SK-N-SH treated with all-trans-retinoic acid at 6 μM for 48 hours (cell line): ENCODE measurements around the gene DENND6A.

Experiments
- ATAC-seq: fragments of 200-7000 bp; cut with Tn5 transposase; 3 replicates; pipeline ENCODE4 v1.9.1; 2020; ENCODE audit warnings: mild to moderate bottlenecking, moderate library complexity
- ARNTL ChIP-seq: fragments of 450-650 bp; formaldehyde crosslinking; IDR thresholded peaks from 2 replicates; pipeline ENCODE4 v1.5.0; 2020; ENCODE audit warnings: low read depth, mild to moderate bottlenecking, moderate library complexity, borderline replicate concordance
- BACH2 ChIP-seq: fragments of 250-450 bp; sonication (Bioruptor Pico); IDR thresholded peaks from 2 replicates; pipeline ENCODE4 v1.9.0; 2021; ENCODE audit warnings: mild to moderate bottlenecking, borderline replicate concordance
- CREB5 ChIP-seq: fragments of 250-450 bp; sonication (Bioruptor Pico); IDR thresholded peaks from 2 replicates; pipeline ENCODE4 v1.5.1; 2020; ENCODE audit warnings: low read depth, mild to moderate bottlenecking, moderate library complexity
- CSDC2 ChIP-seq: fragments of 250-450 bp; sonication (Bioruptor Pico); IDR thresholded peaks from 2 replicates; pipeline ENCODE4 v1.5.0; 2020; ENCODE audit warnings: mild to moderate bottlenecking, moderate library complexity
- ESRRG ChIP-seq: fragments of 250-450 bp; sonication (Bioruptor Pico); IDR thresholded peaks from 2 replicates; pipeline ENCODE4 v1.6.1; 2021; ENCODE audit warnings: mild to moderate bottlenecking
- GLIS3 ChIP-seq: fragments of 250-450 bp; sonication (Bioruptor Pico); IDR thresholded peaks from 2 replicates; pipeline ENCODE4 v1.5.0; 2020; ENCODE audit warnings: mild to moderate bottlenecking, moderate library complexity
- ISL1 ChIP-seq: fragments of 250-450 bp; sonication (Bioruptor Pico); IDR thresholded peaks from 2 replicates; pipeline ENCODE4 v2.1.2; 2022; ENCODE audit warnings: mild to moderate bottlenecking, moderate library complexity
- PATZ1 ChIP-seq: fragments of 250-450 bp; sonication (Bioruptor Pico); IDR thresholded peaks from 2 replicates; pipeline ENCODE4 v1.8.0; 2020; ENCODE audit warnings: mild to moderate bottlenecking, moderate library complexity, borderline replicate concordance
- POU6F1 ChIP-seq: fragments of 250-450 bp; sonication (Bioruptor Pico); IDR thresholded peaks from 2 replicates; pipeline ENCODE4 v1.8.0; 2021; ENCODE audit warnings: low read depth, mild to moderate bottlenecking, moderate library complexity, borderline replicate concordance
- PPARA ChIP-seq: fragments of 250-450 bp; sonication (Bioruptor Pico); IDR thresholded peaks from 2 replicates; pipeline ENCODE4 v1.5.0; 2020; ENCODE audit warnings: mild to moderate bottlenecking, borderline replicate concordance
- RARB ChIP-seq: fragments of 250-450 bp; sonication (Bioruptor Pico); IDR thresholded peaks from 2 replicates; pipeline ENCODE4 v1.8.0; 2021; ENCODE audit warnings: mild to moderate bottlenecking, moderate library complexity
- SNAI2 ChIP-seq: fragments of 250-450 bp; sonication (Bioruptor Pico); IDR thresholded peaks from 2 replicates; pipeline ENCODE4 v1.5.0; 2020; ENCODE audit warnings: mild to moderate bottlenecking, moderate library complexity
- TCF4 ChIP-seq: fragments of 250-450 bp; sonication (Bioruptor Pico); IDR thresholded peaks from 2 replicates; pipeline ENCODE4 v1.8.0; 2021; ENCODE audit warnings: mild to moderate bottlenecking, moderate library complexity, borderline replicate concordance
- TOX ChIP-seq: fragments of 250-450 bp; sonication (Bioruptor Pico); IDR thresholded peaks from 2 replicates; pipeline ENCODE4 v1.8.0; 2021; ENCODE audit warnings: mild to moderate bottlenecking, moderate library complexity, borderline replicate concordance
- TSHZ2 ChIP-seq: fragments of 250-450 bp; sonication (Bioruptor Pico); IDR thresholded peaks from 2 replicates; pipeline ENCODE4 v1.5.0; 2020; ENCODE audit warnings: mild to moderate bottlenecking, moderate library complexity
- ZC3H10 ChIP-seq: fragments of 250-450 bp; sonication (Bioruptor Pico); IDR thresholded peaks from 2 replicates; pipeline ENCODE4 v1.5.1; 2021; ENCODE audit warnings: mild to moderate bottlenecking, moderate library complexity
- ZFP3 ChIP-seq: fragments of 250-450 bp; sonication (Bioruptor Pico); IDR thresholded peaks from 2 replicates; pipeline ENCODE4 v1.5.0; 2020; ENCODE audit warnings: mild to moderate bottlenecking, moderate library complexity
- ZFP30 ChIP-seq: fragments of 450-650 bp; formaldehyde crosslinking; IDR thresholded peaks from 2 replicates; pipeline ENCODE4 v1.5.0; 2022; ENCODE audit warnings: mild to moderate bottlenecking, moderate library complexity
- ZNF565 ChIP-seq: fragments of 450-650 bp; formaldehyde crosslinking; conservative IDR thresholded peaks from 2 replicates; pipeline ENCODE4 v1.5.0; 2020; ENCODE audit warnings: low read depth, mild to moderate bottlenecking, moderate library complexity
- ZNF70 ChIP-seq: fragments of 450-650 bp; formaldehyde crosslinking; IDR thresholded peaks from 2 replicates; pipeline ENCODE4 v1.5.0; 2020; ENCODE audit warnings: mild to moderate bottlenecking, moderate library complexity
- ZNF8 ChIP-seq: fragments of 450-650 bp; formaldehyde crosslinking; IDR thresholded peaks from 2 replicates; pipeline ENCODE4 v1.5.0; 2020; ENCODE audit warnings: mild to moderate bottlenecking, moderate library complexity
- TF ChIP-seq, protein P1 (sequence below): fragments of 250-450 bp; sonication (Bioruptor Pico); IDR thresholded peaks from 2 replicates; pipeline ENCODE4 v1.5.1; 2021; ENCODE audit warnings: mild to moderate bottlenecking, moderate library complexity

Gene DENND6A

DNA sequence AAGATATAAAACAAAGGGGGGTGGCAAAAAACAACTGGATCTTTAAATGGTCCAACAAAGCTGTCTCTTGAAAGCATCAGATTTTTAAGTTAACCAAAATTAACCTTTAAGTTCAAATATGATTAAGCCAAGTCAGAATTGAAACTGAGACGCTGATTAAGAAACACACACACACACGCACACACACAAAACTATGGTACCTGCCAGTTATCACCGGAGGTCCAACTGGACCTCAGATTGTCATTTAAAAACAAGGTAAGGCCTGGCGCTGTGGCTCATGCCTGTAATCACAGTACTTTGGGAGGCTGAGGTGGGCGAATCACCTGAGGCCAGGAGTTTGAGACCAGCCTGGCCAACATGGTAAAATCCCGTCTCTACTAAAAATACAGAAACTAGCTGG lies 106.1 kb downstream of the DENND6A start:
- TF ChIP-seq ESRRG (CRISPR knock-in tag) (no peak), ZNF70 (no peak), TOX (CRISPR knock-in tag) (no peak), TSHZ2 (no peak), ZNF565 (no peak), CSDC2 (CRISPR knock-in tag) (no peak), PPARA (CRISPR knock-in tag) (no peak), GLIS3 (CRISPR knock-in tag) (no peak), SNAI2 (no peak), ZC3H10 (no peak), PATZ1 (CRISPR knock-in tag) (no peak), ARNTL (CRISPR knock-in tag) (no peak), ZFP3 (no peak), ZNF8 (no peak), RARB (CRISPR knock-in tag) (no peak), ZFP30 (no peak), TCF4 (no peak), ISL1 (CRISPR knock-in tag) (no peak)
- TF ChIP-seq, protein P1, sequence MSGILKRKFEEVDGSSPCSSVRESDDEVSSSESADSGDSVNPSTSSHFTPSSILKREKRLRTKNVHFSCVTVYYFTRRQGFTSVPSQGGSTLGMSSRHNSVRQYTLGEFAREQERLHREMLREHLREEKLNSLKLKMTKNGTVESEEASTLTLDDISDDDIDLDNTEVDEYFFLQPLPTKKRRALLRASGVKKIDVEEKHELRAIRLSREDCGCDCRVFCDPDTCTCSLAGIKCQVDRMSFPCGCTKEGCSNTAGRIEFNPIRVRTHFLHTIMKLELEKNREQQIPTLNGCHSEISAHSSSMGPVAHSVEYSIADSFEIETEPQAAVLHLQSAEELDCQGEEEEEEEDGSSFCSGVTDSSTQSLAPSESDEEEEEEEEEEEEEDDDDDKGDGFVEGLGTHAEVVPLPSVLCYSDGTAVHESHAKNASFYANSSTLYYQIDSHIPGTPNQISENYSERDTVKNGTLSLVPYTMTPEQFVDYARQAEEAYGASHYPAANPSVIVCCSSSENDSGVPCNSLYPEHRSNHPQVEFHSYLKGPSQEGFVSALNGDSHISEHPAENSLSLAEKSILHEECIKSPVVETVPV (CRISPR knock-in tag): no peak
- ATAC-seq: no peak

DNA sequence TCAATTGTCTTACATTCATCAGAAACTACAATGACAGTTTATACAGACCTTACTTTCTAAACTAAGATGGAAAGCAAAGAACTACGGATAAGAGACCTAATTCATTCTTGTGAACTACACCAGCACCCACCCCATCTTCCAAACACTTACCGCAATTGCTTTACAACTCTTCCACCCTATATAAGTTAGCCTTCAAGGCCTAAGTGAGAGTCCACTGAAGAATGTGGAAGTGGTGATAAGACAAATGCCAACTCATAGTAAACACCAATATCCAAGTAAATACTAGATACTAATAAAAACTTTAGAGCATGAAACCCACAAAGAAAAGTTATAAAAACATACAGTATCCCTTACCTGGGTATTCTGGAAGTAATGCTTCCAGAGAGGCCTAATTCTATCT lies 109.3 kb downstream of the DENND6A start:
- no peak for TF ChIP-seq TCF4
- no peak for TF ChIP-seq GLIS3 (CRISPR knock-in tag)
- TF ChIP-seq, all 23 proteins: peak for 0
- no peak for ATAC-seq

DNA sequence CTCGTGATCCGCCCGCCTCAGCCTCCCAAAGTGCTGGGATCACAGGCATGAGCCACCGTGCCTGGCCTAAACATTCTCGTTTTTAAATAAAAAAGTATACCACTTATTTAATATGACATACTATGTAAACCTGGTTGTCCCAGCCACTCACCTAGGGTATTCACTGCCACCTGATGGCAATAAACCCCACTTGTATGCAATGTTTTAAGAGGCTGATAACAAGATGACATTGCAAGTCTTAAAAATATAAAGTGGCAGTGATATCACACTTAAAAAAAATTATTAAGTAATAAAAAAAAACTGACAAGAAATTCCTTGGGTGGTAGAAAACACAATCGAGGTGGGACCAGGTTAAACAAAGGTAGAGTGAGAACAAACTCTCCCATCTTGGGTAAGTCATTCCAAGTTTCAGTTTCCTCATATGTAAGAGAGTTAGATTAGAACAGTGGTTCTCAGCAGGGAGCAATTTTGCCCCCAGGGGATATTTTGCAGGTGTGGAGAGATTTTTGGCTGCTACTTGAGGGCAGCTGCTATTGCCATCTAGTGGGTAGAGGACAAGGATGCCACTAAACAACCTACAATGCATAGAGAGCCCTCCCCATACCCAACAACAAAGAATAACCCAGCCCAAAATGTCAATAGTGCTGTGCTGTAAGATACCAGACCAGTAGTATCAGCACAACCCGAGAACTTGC lies 110.3 kb downstream of the DENND6A start:
- ATAC-seq: no peak; the same call in 2 of the 3 replicates
- TF ChIP-seq, protein P1 (CRISPR knock-in tag): no peak
- TF ChIP-seq ESRRG (CRISPR knock-in tag) (no peak), PATZ1 (CRISPR knock-in tag) (no peak), TSHZ2 (no peak), SNAI2 (no peak), PPARA (CRISPR knock-in tag) (no peak), ZNF70 (no peak), ZFP30 (no peak), GLIS3 (CRISPR knock-in tag) (no peak), CREB5 (no peak), TOX (CRISPR knock-in tag) (no peak), ISL1 (CRISPR knock-in tag) (no peak), POU6F1 (no peak), ZNF8 (no peak), BACH2 (CRISPR knock-in tag) (no peak)
